MCF 10A (cell line): ENCODE data around the gene MICAL3. TPM values are rescaled to one million over a fixed set of nuclear protein-coding genes. Genes with fewer than 3 reads are reported as not detected.

Experiments
- BruUV-seq: library from RNA; stranded (reverse); fragments of 400-500 nt; replicated peaks from 2 replicates; lab custom pipeline; 2021; lab: Mats Ljungman, UMichigan
- CTCF ChIA-PET: fragments of 300-600 bp; sonication (Branson Sonifier 250); formaldehyde crosslinking; extraction: SDS; loops from one replicate; lab custom pipeline; 2021; ENCODE audit warnings: antibody characterized with exemption, inconsistent platforms; lab: Yijun Ruan, JAX
- POLR2A ChIA-PET: fragments of 300-600, 350-650 bp; sonication (Branson Sonifier 250); formaldehyde crosslinking; extraction: SDS; loops from one replicate; lab custom pipeline; 2020; ENCODE audit warnings: antibody characterized with exemption, inconsistent platforms; lab: Yijun Ruan, JAX
- DNase-seq: peaks from one replicate; pipeline ENCODE4 v3.0.0-alpha.2; 2018; ENCODE audit not compliant: unreplicated experiment
- H3K27ac Mint-ChIP-seq: one replicate; pipeline ENCODE4 v1.8.0; 2022; ENCODE audit warnings: mild to moderate bottlenecking, low read depth, mixed read lengths; ENCODE audit not compliant: unreplicated experiment
- H3K27me3 Mint-ChIP-seq: one replicate; pipeline ENCODE4 v1.8.0; 2022; ENCODE audit warnings: mixed read lengths; ENCODE audit not compliant: insufficient read depth, unreplicated experiment
- H3K36me3 Mint-ChIP-seq: one replicate; pipeline ENCODE4 v1.8.0; 2022; ENCODE audit warnings: mild to moderate bottlenecking, moderate library complexity, mixed read lengths; ENCODE audit not compliant: insufficient read depth, unreplicated experiment
- H3K4me1 Mint-ChIP-seq: one replicate; pipeline ENCODE4 v1.8.0; 2022; ENCODE audit warnings: mixed read lengths; ENCODE audit not compliant: insufficient read depth, unreplicated experiment
- H3K4me3 Mint-ChIP-seq: one replicate; pipeline ENCODE4 v1.8.0; 2022; ENCODE audit warnings: mild to moderate bottlenecking, moderate library complexity, mixed read lengths; ENCODE audit not compliant: unreplicated experiment
- H3K9me3 Mint-ChIP-seq: one replicate; pipeline ENCODE4 v1.8.0; 2022; ENCODE audit warnings: mixed read lengths; ENCODE audit not compliant: unreplicated experiment
- CTCF ChIP-seq: fragments of 200-600 bp; IDR thresholded peaks from one replicate; pipeline ENCODE4 v1.8.0; 2022; ENCODE audit warnings: antibody characterized with exemption, mild to moderate bottlenecking; ENCODE audit not compliant: unreplicated experiment
- intact Hi-C: fragments of 100-400 bp; cut with micrococcal nuclease; formaldehyde crosslinking; loops from 2 replicates; pipeline ENCODE4 v1.14.1; 2022
- total RNA-seq: library from RNA; stranded (reverse); gene quantifications from 2 replicates; pipeline ENCODE4 v1.2.3, GENCODE V29; 2022

The MICAL3 gene
- total RNA-seq, 1 experiment from 2014 or later, result 54.1 TPM

GRCh38 chr22:17963015-17963414, 61.3 kb downstream of the MICAL3 start:
- Mint-ChIP-seq H3K4me1 (peaks cover 13% of the 10 kb centered on the region), H3K27ac (no peak overlapping the region), H3K4me3 (no peak overlapping the region), H3K36me3 (no peaks in the 10 kb centered on the region), H3K27me3 (no peaks in the 10 kb centered on the region), H3K9me3 (no peaks in the 10 kb centered on the region)
- POLR2A ChIA-PET, result no interaction called here
- no peak for TF ChIP-seq CTCF
- CTCF ChIA-PET, result interaction anchor here (0.6 to 1.0 kb wide), 2 partner anchors 89 to 133 kb away, joined by 3 to 4 read pairs; no protein-coding TSS in a partner anchor
- no TSS peak for BruUV-seq
- DNase-seq, result no peak
- intact Hi-C loops, result no loop called here

GRCh38 chr22:17962168-17962567, 62.2 kb downstream of the MICAL3 start:
- Mint-ChIP-seq H3K27ac (no peak overlapping the region), H3K9me3 (no peaks in the 10 kb centered on the region), H3K4me1 (peaks cover 13% of the 10 kb centered on the region), H3K4me3 (no peak overlapping the region), H3K36me3 (no peaks in the 10 kb centered on the region), H3K27me3 (no peaks in the 10 kb centered on the region)
- intact Hi-C loops, result no loop called here
- CTCF ChIA-PET, result interaction anchor here (0.6 to 1.2 kb wide), 2 partner anchors 114 to 140 kb away, joined by 3 to 4 read pairs; no protein-coding TSS in a partner anchor
- no TSS peak for BruUV-seq
- TF ChIP-seq CTCF, result no peak
- POLR2A ChIA-PET, result no interaction called here
- DNase-seq, result no peak

GRCh38 chr22:17961446-17961729, 63.0 kb downstream of the MICAL3 start:
- Mint-ChIP-seq H3K4me1 (peaks cover 7% of the 10 kb centered on the region), H3K27me3 (no peaks in the 10 kb centered on the region), H3K9me3 (no peaks in the 10 kb centered on the region), H3K27ac (no peak overlapping the region), H3K36me3 (peaks cover 2% of the 10 kb centered on the region), H3K4me3 (no peak overlapping the region)
- intact Hi-C loops, result no loop called here
- CTCF ChIA-PET, result interaction anchor here (0.6 to 1.2 kb wide), 2 partner anchors 115 to 139 kb away, joined by 3 to 4 read pairs; no protein-coding TSS in a partner anchor
- no peak for TF ChIP-seq CTCF
- DNase-seq, result no peak
- no TSS peak for BruUV-seq
- POLR2A ChIA-PET, result no interaction called here

- ChIA-PET POLR2A (no interaction called here), CTCF (interaction anchor here (1.4 kb wide), 1 partner anchor 115 kb away, joined by 7 read pairs; no protein-coding TSS in a partner anchor)
- H3K4me3 Mint-ChIP-seq, result no peak overlapping the region
- TF ChIP-seq CTCF, result no peak
- DNase-seq, result no peak
- no peak overlapping the region for H3K27ac Mint-ChIP-seq
- peaks cover 2% of the 10 kb centered on the region for H3K4me1 Mint-ChIP-seq
- no peaks in the 10 kb centered on the region for H3K9me3 Mint-ChIP-seq
- intact Hi-C loops, result no loop called here
- H3K27me3 Mint-ChIP-seq, result no peaks in the 10 kb centered on the region
- peaks cover 6% of the 10 kb centered on the region for H3K36me3 Mint-ChIP-seq
- BruUV-seq, result no TSS peak
Observed at GRCh38 chr22:17960695-17961445, 63.5 kb downstream of the MICAL3 start.
